Glomerular visceral epithelial cell (primary cell): ENCODE data around the gene C3orf20.

Source experiments
- DNase-seq: peaks from one replicate; pipeline ENCODE4 v3.0.0-alpha.2; 2016; ENCODE audit errors: extremely low spot score

C3orf20 gene

DNA sequence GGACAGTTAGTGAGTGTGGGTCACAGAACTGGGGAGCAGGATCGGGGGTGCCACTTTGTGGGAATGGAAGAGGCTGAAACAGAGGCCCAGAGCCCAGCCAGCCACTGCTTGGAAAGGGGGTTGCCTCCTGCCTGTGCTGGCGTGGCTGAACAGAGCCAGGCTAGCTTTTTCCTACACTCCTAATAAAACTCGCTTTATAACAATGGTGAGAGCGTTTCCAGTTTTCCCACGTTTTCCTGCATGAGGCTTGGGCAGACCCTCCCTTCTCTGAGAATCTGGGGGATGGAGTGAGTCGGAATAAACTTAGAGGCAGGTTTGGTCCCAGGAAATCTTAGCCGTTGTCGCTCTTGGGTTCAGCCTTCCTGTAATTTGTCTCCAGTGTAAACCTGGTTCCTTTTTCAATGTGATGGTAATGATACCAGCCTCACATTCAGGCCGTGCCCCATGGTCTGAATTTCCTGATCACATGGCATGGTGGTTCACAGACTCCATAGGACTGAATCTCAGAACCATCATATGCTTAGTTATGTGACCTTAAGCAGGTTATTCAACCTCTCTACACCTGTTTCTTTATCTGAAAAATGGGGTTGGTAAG is 137.4 kb downstream of the C3orf20 start:
- DNase-seq, result no peak

DNA sequence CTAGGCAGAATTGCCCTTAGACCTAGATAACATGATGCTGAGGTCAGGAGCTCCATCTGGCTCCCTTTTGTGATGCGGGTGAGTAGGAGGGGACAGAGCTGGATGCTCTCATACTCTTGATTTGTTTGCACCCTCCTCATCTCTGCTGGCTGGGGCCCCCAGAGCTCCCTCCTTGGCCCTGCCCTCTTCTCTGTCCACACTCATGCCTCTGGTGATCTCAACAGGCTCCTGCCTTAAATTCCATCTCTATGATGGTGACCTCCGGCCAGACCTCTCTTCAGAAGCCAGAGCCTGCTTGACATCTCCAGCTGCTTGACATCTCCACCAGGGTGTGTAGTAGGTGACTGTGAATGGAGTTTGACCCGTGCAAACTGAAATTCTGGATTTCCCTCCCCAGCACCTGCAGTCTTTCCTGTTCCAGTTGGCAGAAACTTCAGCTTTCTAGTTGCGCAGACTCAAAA is 139.5 kb downstream of the C3orf20 start:
- DNase-seq, result no peak

DNA sequence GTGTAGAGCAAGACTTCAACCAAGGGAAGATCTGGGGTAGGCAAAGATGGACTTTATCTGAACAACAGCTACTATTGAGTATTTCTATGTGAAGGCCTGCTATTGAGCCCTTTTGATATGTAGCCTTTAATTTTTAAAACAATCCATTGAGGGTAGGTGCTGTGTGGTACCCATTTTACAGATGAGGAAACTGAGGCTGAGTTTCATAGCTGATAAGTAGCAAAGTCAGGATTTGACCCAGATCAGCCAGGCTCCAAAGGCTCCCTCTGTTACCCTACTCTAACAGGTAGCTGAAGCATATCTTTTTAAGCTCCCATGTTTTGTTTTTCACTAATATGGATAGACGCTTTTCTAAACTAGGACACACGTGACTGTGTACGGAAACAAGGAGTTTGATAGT is 141.4 kb downstream of the C3orf20 start:
- no peak for DNase-seq

DNA sequence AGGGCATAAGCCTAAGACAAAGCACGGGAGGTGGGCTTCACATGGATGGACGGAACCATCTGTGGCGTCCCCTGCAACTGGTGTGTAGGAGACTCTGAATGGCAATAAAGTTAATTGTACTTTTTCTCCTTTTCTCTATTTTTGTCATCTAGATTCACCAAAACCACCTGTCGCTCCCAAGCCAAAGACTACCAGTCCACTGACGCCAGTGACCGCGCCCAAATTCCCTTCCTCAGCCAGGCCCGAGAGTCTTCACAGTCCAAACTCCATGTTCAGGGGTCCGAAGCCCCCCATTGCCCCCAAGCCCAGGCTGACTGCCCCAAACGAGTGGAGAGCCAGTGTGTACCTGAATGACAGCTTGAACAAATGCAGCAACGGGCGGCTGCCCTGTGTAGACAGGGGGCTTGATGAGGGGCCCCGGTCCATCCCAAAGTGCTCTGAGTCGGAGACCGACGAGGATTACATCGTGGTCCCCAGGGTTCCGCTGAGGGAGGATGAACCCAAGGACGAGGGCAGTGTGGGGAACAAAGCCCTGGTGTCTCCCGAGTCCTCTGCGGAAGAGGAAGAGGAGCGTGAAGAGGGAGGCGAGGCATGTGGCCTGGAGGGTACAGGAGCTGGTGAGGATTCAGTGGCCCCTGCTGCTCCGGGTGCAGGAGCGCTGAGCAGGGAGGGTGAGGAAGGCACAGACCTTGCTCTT is 144.0 kb downstream of the C3orf20 start, which contains the start of gene FGD5:
FGD5 (plus strand) TSS at position 159 of the 697 bp plus-strand sequence; CDS start at position 269, 110 bp downstream.
- DNase-seq, result no peak

DNA sequence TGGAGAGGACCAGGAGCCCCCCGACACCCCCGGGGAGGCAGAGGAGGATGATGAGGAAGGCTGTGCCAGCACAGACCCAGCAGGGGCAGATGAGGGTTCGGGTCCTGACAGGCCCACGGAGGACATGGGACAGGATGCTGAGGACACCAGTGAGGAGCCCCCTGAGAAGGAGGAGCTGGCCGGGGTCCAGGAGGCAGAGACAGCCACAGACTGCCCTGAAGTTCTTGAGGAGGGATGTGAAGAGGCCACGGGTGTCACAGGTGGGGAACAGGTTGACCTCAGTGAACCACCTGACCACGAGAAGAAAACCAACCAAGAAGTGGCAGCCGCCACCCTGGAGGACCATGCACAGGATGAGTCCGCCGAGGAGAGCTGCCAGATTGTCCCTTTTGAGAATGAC is 144.7 kb downstream of the C3orf20 start:
- no peak for DNase-seq

DNA sequence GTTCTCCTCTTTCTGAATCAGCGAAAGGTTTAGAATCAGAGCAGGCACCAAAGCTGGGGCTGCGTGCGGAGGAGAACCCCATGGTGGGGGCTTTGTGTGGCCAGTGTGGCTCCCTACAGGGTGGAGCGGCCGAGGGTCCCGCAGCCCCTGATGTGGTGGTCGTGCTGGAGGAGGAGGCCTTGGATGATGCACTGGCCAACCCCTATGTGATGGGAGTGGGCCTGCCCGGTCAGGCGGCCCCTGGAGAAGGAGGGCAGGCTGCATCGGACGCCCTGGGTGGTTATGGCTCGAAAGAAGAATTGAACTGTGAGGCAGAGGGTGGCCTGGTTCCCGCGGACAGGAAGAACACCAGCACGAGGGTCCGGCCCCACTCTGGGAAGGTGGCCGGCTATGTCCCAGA is 145.2 kb downstream of the C3orf20 start:
- no peak for DNase-seq

DNA sequence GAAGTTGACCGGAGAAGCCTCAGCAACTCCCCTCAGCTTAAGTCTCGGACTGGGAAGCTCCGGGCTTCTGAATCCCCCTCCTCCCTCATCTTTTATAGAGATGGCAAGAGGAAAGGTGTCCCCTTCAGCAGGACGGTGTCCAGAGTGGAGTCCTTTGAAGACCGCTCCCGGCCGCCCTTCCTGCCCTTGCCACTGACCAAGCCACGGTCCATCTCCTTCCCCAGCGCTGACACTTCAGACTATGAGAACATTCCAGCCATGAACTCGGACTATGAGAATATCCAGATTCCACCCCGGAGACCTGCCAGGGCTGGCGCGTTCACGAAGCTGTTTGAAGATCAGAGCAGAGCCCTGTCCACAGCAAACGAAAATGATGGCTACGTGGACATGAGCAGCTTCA is 146.2 kb downstream of the C3orf20 start:
- DNase-seq, result no peak

DNA sequence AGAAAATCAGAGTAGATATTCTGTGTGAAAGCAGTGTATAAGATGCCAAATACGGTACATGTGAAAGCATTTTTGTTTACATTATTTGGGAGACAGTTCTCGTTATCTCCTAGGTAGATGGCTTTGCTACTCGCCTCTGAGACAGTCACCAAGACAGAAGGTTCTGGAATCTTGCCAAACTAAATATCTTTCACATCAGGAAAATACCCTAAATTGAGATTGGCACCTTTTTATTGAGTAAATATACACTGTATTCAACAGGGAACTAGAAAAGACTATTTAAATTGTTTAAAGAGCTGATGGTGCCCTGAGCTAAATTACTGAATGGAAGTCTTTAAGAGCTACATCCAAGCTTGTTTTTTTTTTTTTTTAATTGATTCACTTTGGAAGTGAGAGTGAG is 147.2 kb downstream of the C3orf20 start:
- DNase-seq, result no peak
